SU-DHL-6 (cell line): ENCODE results near the gene PDE7B.

Source experiments
- H2AFZ ChIP-seq: fragments of 200-600 bp; sonication (generic); 2 replicates; pipeline ENCODE4 v1.6.1; 2014; ENCODE audit warnings: low read depth, mild to moderate bottlenecking, moderate library complexity, mixed read lengths, antibody characterized with exemption, low read length; ENCODE audit not compliant: severe bottlenecking
- H3F3A ChIP-seq: fragments of 200-600 bp; shearing (Covaris generic); 2 replicates; pipeline ENCODE4 v1.6.0; 2016; ENCODE audit warnings: antibody characterized with exemption, mild to moderate bottlenecking; ENCODE audit not compliant: insufficient read depth
- H3K27ac ChIP-seq: fragments of 200-600 bp; sonication (generic); 2 replicates; pipeline ENCODE4 v1.5.1; 2016; ENCODE audit warnings: low read depth, mild to moderate bottlenecking, low read length, moderate library complexity, mixed read lengths
- H3K27me3 ChIP-seq: fragments of 200-600 bp; sonication (generic), shearing (Covaris generic); 2 replicates; pipeline ENCODE4 v1.6.0; 2014; ENCODE audit warnings: mild to moderate bottlenecking, low read length
- H3K36me3 ChIP-seq: fragments of 200-600 bp; sonication (generic); 2 replicates; pipeline ENCODE4 v1.6.1; 2014; ENCODE audit warnings: mild to moderate bottlenecking, low read length, mixed read lengths
- H3K4me2 ChIP-seq: fragments of 300-600, 200-600 bp; shearing (Covaris generic), sonication (generic); 2 replicates; pipeline ENCODE4 v1.6.0; 2014; ENCODE audit warnings: low read length, low read depth, mild to moderate bottlenecking; ENCODE audit not compliant: poor library complexity, severe bottlenecking
- H3K4me3 ChIP-seq: fragments of 200-600 bp; sonication (generic); 2 replicates; pipeline ENCODE4 v1.5.1; 2014; ENCODE audit warnings: antibody characterized with exemption, low read length, mild to moderate bottlenecking, mixed read lengths; ENCODE audit not compliant: insufficient read depth, poor library complexity, severe bottlenecking
- H3K79me2 ChIP-seq: fragments of 200-600 bp; sonication (generic); 2 replicates; pipeline ENCODE4 v1.6.1; 2014; ENCODE audit warnings: mild to moderate bottlenecking, low read length, moderate library complexity; ENCODE audit not compliant: insufficient read depth
- H3K9ac ChIP-seq: fragments of 200-600 bp; sonication (generic); 2 replicates; pipeline ENCODE4 v1.7.0; 2014; ENCODE audit warnings: mild to moderate bottlenecking, low read length
- H3K9me2 ChIP-seq: fragments of 200-600 bp; sonication (generic); replicated peaks from 2 replicates; pipeline ENCODE4 v1.6.1; 2014; ENCODE audit warnings: low read length; ENCODE audit not compliant: insufficient read depth
- H3K9me3 ChIP-seq: fragments of 200-600 bp; sonication (generic); 2 replicates; pipeline ENCODE4 v1.6.1; 2014; ENCODE audit warnings: low read length, mixed read lengths; ENCODE audit not compliant: insufficient read depth
- H4K20me1 ChIP-seq: fragments of 200-600 bp; sonication (generic); 2 replicates; pipeline ENCODE4 v1.6.1; 2014; ENCODE audit warnings: low read depth, mild to moderate bottlenecking, antibody characterized with exemption, low read length, moderate library complexity, mixed read lengths
- CTCF ChIP-seq: fragments of 200-600 bp; sonication (generic); IDR thresholded peaks from one replicate; pipeline ENCODE4 v1.5.1; 2017; ENCODE audit warnings: antibody characterized with exemption, mild to moderate bottlenecking, low read length, moderate library complexity; ENCODE audit not compliant: insufficient read depth, poor library complexity, severe bottlenecking
- EZH2phosphoT487 ChIP-seq: fragments of 200-600 bp; sonication (generic), shearing (Covaris generic); conservative IDR thresholded peaks from 2 replicates; pipeline ENCODE4 v1.6.1; 2018; ENCODE audit warnings: mild to moderate bottlenecking, antibody characterized with exemption, low read length, moderate library complexity, mixed read lengths

PDE7B gene

DNA sequence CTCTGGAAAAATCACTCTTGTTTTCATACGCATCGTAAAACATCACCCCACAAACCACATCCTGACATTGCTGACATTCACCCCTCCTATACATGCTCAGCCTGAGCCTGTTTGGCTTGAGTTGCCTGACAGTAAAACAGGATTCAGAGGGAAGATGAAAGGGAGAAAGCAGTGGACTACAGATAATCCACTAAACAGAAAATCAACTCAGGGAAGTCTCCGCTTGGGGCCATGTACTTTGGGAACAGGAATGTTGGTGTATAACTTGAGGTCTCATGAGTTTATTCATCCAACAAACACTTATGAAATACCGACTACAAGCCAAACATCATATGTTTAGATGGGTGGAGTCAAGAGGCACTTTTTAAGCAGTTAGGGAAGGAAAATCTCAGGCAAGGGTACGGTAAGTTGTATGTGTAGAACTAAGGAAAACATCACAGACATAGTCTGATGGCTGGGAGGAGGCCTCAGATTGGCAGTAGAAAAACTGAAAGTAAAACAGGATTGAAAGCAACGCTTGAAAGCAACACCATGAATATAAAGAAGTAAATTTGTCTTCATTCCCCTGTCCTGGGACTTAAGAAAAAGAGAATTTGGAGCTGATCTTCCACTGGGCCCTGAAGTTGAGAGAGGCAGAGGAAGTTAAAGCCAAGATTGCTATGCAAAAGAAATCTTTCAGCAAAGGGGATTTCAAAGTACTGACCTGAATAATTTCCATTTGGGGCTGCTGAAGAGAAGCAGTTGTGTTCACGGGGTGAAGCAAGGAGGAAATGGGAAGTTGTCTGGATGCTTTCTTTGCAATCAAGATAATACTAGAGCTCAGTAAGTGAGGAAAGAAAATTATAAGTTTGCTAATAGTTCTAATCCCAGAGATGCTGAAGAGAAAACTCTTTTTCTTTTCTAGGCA, 28.8 kb downstream of the PDE7B start:
- no peaks in the 10 kb centered on the region for H3K27me3 ChIP-seq
- H3F3A ChIP-seq: peaks cover 6% of the 10 kb centered on the region; the same call in 1 of the 2 replicates
- H3K79me2 ChIP-seq: no peaks in the 10 kb centered on the region
- H3K9me2 ChIP-seq: no peaks in the 10 kb centered on the region
- peak overlapping the region; percentile 31 for H3K9ac ChIP-seq
- peak overlapping the region; percentile 62 for H2AFZ ChIP-seq
- H3K9me3 ChIP-seq: no peaks in the 10 kb centered on the region
- peak overlapping the region; percentile 67 for H3K4me2 ChIP-seq
- H3K27ac ChIP-seq: peak overlapping the region; percentile 40
- no peak for TF ChIP-seq CTCF
- peak overlapping the region; percentile 24 for H3K4me3 ChIP-seq
- no peaks in the 10 kb centered on the region for H3K36me3 ChIP-seq
- no peaks in the 10 kb centered on the region for H4K20me1 ChIP-seq

GRCh38 chr6:135883045-135883444, 31.5 kb downstream of the PDE7B start:
- Histone ChIP-seq H2AFZ (no peak overlapping the region), H3F3A (peaks cover 6% of the 10 kb centered on the region; the same call in 1 of the 2 replicates), H3K4me2 (no peak overlapping the region), H3K9me3 (no peaks in the 10 kb centered on the region), H3K9ac (no peak overlapping the region), H3K27ac (no peak overlapping the region), H4K20me1 (no peaks in the 10 kb centered on the region), H3K79me2 (no peaks in the 10 kb centered on the region), H3K4me3 (no peak overlapping the region), H3K9me2 (no peaks in the 10 kb centered on the region), H3K36me3 (no peaks in the 10 kb centered on the region), H3K27me3 (no peaks in the 10 kb centered on the region)
- TF ChIP-seq CTCF: no peak
- TF ChIP-seq EZH2phosphoT487: no peak

DNA sequence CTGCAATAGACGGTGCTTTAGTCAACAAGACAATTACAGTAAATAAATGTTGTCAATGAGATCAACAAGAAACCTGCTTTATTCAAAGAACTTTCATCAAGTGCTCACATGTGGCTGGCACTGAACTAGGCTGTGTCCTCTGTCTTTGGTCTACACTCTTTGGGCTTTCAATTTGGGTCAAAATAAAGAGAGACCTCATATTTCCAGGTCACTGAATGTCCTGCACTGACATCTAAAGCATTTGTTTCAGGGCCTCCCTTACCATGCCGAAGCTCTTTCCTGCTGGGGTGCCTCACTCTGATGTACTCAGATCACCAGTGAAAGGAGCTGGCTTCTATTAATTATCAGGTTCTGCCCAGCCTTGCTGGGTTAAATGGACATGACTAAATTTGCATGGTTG, 32.0 kb downstream of the PDE7B start:
- H3K9ac ChIP-seq: no peak overlapping the region
- no peak overlapping the region for H3K4me3 ChIP-seq
- no peak overlapping the region for H3K27ac ChIP-seq
- TF ChIP-seq CTCF (no peak), EZH2phosphoT487 (no peak)
- no peak overlapping the region for H2AFZ ChIP-seq
- H3K9me2 ChIP-seq: no peaks in the 10 kb centered on the region
- H3F3A ChIP-seq: peaks cover 6% of the 10 kb centered on the region; the same call in 1 of the 2 replicates
- H3K27me3 ChIP-seq: no peaks in the 10 kb centered on the region
- H3K9me3 ChIP-seq: no peaks in the 10 kb centered on the region
- no peaks in the 10 kb centered on the region for H4K20me1 ChIP-seq
- H3K4me2 ChIP-seq: no peak overlapping the region
- H3K36me3 ChIP-seq: no peaks in the 10 kb centered on the region
- H3K79me2 ChIP-seq: no peaks in the 10 kb centered on the region
